Right ventricle myocardium inferior (tissue), 1 donor: ENCODE measurements around the gene DGUOK. TPM values are rescaled to one million over a fixed set of nuclear protein-coding genes. Genes with fewer than 3 reads are reported as not detected.
"Not testable (repeated sequence)": the region's sequence is repeated elsewhere in the genome, so short reads cannot be mapped to it uniquely, and the experiment has no call there.

Experiments used
- ATAC-seq: fragments of 200-7000 bp; cut with Tn5 transposase; one replicate; pipeline ENCODE4 v1.9.1; 2020; ENCODE audit warnings: mild to moderate bottlenecking, moderate library complexity
- DNase-seq: peaks from one replicate; pipeline ENCODE4 v3.0.0; 2021; ENCODE audit errors: missing footprints
- intact Hi-C: fragments of 100-400 bp; cut with DNase I; formaldehyde crosslinking; loops from one replicate; pipeline ENCODE4 v1.11.0; 2022
- long read RNA-seq: library from polyadenylated mRNA; unstranded; transcript quantifications from one replicate; pipeline ENCODE4 v2.0.0, GENCODE V29; 2021
- total RNA-seq: library from RNA; stranded (reverse); fragmentation: NEBNext Ultra II Directional; extraction: Animal tissue kit (Norgen Biotek cat#: 25700); gene quantifications from one replicate; pipeline ENCODE4 v1.2.1, GENCODE V29; 2021
- donor health status: DM: no; HTN: yes; CAD: no; lungs with severe emphysema.

DGUOK gene
- total RNA-seq: 17.9 TPM
- long read RNA-seq, transcript DGUOK-208 (6 exons, 1,029 nt): major isoform, 5 of 12 reads
- long read RNA-seq, partial matches to known transcripts: 0 of 12 reads
- long read RNA-seq, other reads (novel, unspliced or antisense): 4 of 12 reads

GRCh38 chr2:73926493-73927327, at the start of gene DGUOK:
TSS of gene DGUOK (plus strand) at chr2:73926880. CDS start at chr2:73926911, 31 bp downstream.
- peak; percentile 99 for DNase-seq
- intact Hi-C loops: loop anchor here (5.0 to 10.0 kb wide), 4 partner anchors 54 to 218 kb away; partner anchors contain the start of genes BOLA3 and TET3
- ATAC-seq: peak; percentile 100

GRCh38 chr2:73877071-73877802, 49.4 kb upstream of the DGUOK start:
- ATAC-seq: peak; percentile 39
- no peak for DNase-seq
- intact Hi-C loops: no loop called here

GRCh38 chr2:73877984-73878383, 48.7 kb upstream of the DGUOK start:
- ATAC-seq, intact Hi-C loops, DNase-seq: not testable (repeated sequence)

- intact Hi-C loops: no loop called here
- ATAC-seq (no peak), DNase-seq (no peak)
Observed at GRCh38 chr2:73885406-73885805, 41.3 kb upstream of the DGUOK start.

GRCh38 chr2:73886357-73886756, 40.3 kb upstream of the DGUOK start:
- DNase-seq: no peak
- ATAC-seq: no peak
- intact Hi-C loops: no loop called here

- ATAC-seq, intact Hi-C loops, DNase-seq: not testable (repeated sequence)
Observed at GRCh38 chr2:73887596-73888353, 38.9 kb upstream of the DGUOK start.

GRCh38 chr2:73888388-73888787, 38.3 kb upstream of the DGUOK start:
- ATAC-seq (no peak), DNase-seq (no peak)
- intact Hi-C loops: no loop called here

- ATAC-seq: no peak
- intact Hi-C loops: no loop called here
- DNase-seq: no peak
Observed at GRCh38 chr2:73889206-73889605, 37.5 kb upstream of the DGUOK start.

GRCh38 chr2:73890301-73891092, 36.2 kb upstream of the DGUOK start:
- ATAC-seq (no peak), DNase-seq (no peak)
- intact Hi-C loops: no loop called here

GRCh38 chr2:73891276-73891901, 35.3 kb upstream of the DGUOK start:
- ATAC-seq: no peak
- DNase-seq: no peak
- intact Hi-C loops: no loop called here

- no peak for ATAC-seq
- intact Hi-C loops: no loop called here
- no peak for DNase-seq
Observed at GRCh38 chr2:73892631-73893329, 33.9 kb upstream of the DGUOK start, which contains the start of gene ACTG2. TSS of gene ACTG2 (plus strand) at chr2:73893008. CDS start at chr2:73901312, 8,304 bp downstream.

- ATAC-seq (no peak), DNase-seq (no peak)
- intact Hi-C loops: no loop called here
Observed at GRCh38 chr2:73893764-73894474, 32.8 kb upstream of the DGUOK start.

- intact Hi-C loops: no loop called here
- ATAC-seq: no peak
Observed at GRCh38 chr2:73894475-73894850, 32.2 kb upstream of the DGUOK start.

GRCh38 chr2:73894877-73895276, 31.8 kb upstream of the DGUOK start:
- no peak for DNase-seq
- intact Hi-C loops: no loop called here
- no peak for ATAC-seq

More at GRCh38 chr2:73894475-73894850, 32.2 kb upstream of the DGUOK start:
- DNase-seq: no peak

GRCh38 chr2:73895473-73895872, 31.2 kb upstream of the DGUOK start:
- intact Hi-C loops: no loop called here
- ATAC-seq (no peak), DNase-seq (no peak)

- DNase-seq (no peak), ATAC-seq (no peak)
- intact Hi-C loops: no loop called here
Observed at GRCh38 chr2:73896362-73897239, 30.1 kb upstream of the DGUOK start.
